Activated B cell treated with CpG ODN at 0.5 μM for 24 hours (primary cell): ENCODE measurements around the gene PCNX2. TPM values are rescaled to one million over a fixed set of nuclear protein-coding genes. Genes with fewer than 3 reads are reported as not detected.

Experiments used
- ATAC-seq: fragments of 200-7000 bp; cut with Tn5 transposase; one replicate; pipeline ENCODE4 v1.10.0; 2021; ENCODE audit warnings: low read depth, mild to moderate bottlenecking, moderate library complexity
- CTCF ChIA-PET: fragments of 350-600 bp; sonication (Branson Sonifier 250); formaldehyde crosslinking; loops from one replicate; lab custom pipeline; 2021; ENCODE audit warnings: antibody characterized with exemption; lab: Charles Lee
- POLR2A ChIA-PET: fragments of 350-600 bp; sonication (Branson Sonifier 250); formaldehyde crosslinking; loops from one replicate; lab custom pipeline; 2021; ENCODE audit warnings: antibody characterized with exemption; lab: Charles Lee
- DNase-seq: peaks from one replicate; pipeline ENCODE4 v3.0.0; 2022
- H3K27ac Mint-ChIP-seq: one replicate; pipeline ENCODE4 v1.8.0; 2020; ENCODE audit warnings: mixed read lengths
- H3K27me3 Mint-ChIP-seq: one replicate; pipeline ENCODE4 v1.8.0; 2021; ENCODE audit warnings: mixed read lengths
- H3K36me3 Mint-ChIP-seq: one replicate; pipeline ENCODE4 v1.8.0; 2021; ENCODE audit warnings: low read depth, mixed read lengths
- H3K4me1 Mint-ChIP-seq: one replicate; pipeline ENCODE4 v1.8.0; 2021; ENCODE audit warnings: mixed read lengths
- H3K4me3 Mint-ChIP-seq: one replicate; pipeline ENCODE4 v1.8.0; 2020; ENCODE audit warnings: mild to moderate bottlenecking, mixed read lengths
- H3K9me3 Mint-ChIP-seq: one replicate; pipeline ENCODE4 v1.8.0; 2020; ENCODE audit warnings: mixed read lengths
- CTCF ChIP-seq: fragments of 200-600 bp; IDR thresholded peaks from one replicate; pipeline ENCODE4 v1.8.0; 2022; ENCODE audit warnings: antibody characterized with exemption, mild to moderate bottlenecking
- intact Hi-C: fragments of 100-400 bp; cut with micrococcal nuclease; formaldehyde crosslinking; loops from one replicate; pipeline ENCODE4 v1.15.1; 2024
- total RNA-seq: library from RNA; stranded (reverse); gene quantifications from 2 replicates; pipeline ENCODE4 v1.2.3, GENCODE V29; 2022

Gene PCNX2
- total RNA-seq, 1 donor from 2014 or later = 20.4 TPM

GRCh38 chr1:233299450-233299849 lies 3.9 kb upstream of the PCNX2 start:
- DNase-seq (no peak), ATAC-seq (no peak)
- ChIA-PET POLR2A (no interaction called here), CTCF (no interaction called here)
- H3K9me3 Mint-ChIP-seq = no peaks in the 10 kb centered on the region
- TF ChIP-seq CTCF = no peak
- intact Hi-C loops = no loop called here
- peaks cover 14% of the 10 kb centered on the region for H3K27me3 Mint-ChIP-seq
- no peaks in the 10 kb centered on the region for H3K36me3 Mint-ChIP-seq
- H3K27ac Mint-ChIP-seq = no peak overlapping the region
- no peak overlapping the region for H3K4me3 Mint-ChIP-seq
- H3K4me1 Mint-ChIP-seq = peaks cover 14% of the 10 kb centered on the region

- ATAC-seq (no peak), DNase-seq (no peak)
- H3K36me3 Mint-ChIP-seq = no peaks in the 10 kb centered on the region
- peak overlapping the region; percentile 50 for H3K27ac Mint-ChIP-seq
- intact Hi-C loops = loop anchor here (1.0 kb wide), 2 partner anchors 31 to 346 kb away; partner anchors contain the start of genes MAP3K21 and NTPCR
- TF ChIP-seq CTCF = no peak
- ChIA-PET POLR2A (no interaction called here), CTCF (interaction anchor here (2.3 kb wide), 1 partner anchor 10 kb away, joined by 10 read pairs; no protein-coding TSS in a partner anchor)
- peaks cover 14% of the 10 kb centered on the region for H3K4me1 Mint-ChIP-seq
- H3K4me3 Mint-ChIP-seq = peak overlapping the region; percentile 84
- no peaks in the 10 kb centered on the region for H3K9me3 Mint-ChIP-seq
- H3K27me3 Mint-ChIP-seq = peaks cover 6% of the 10 kb centered on the region
These were observed 424 bp upstream of the PCNX2 start for GRCh38 chr1:233295975-233296322.

GRCh38 chr1:233294913-233295236 lies 650 bp downstream of the PCNX2 start:
- intact Hi-C loops = loop anchor here (1.0 kb wide), 2 partner anchors 32 to 345 kb away; partner anchors contain the start of genes MAP3K21 and NTPCR
- CTCF ChIA-PET = interaction anchor here (1.4 kb wide), 1 partner anchor 11 kb away, joined by 5 read pairs; no protein-coding TSS in a partner anchor
- Mint-ChIP-seq H3K9me3 (no peaks in the 10 kb centered on the region), H3K27me3 (no peaks in the 10 kb centered on the region), H3K27ac (peak overlapping the region; percentile 69), H3K36me3 (no peaks in the 10 kb centered on the region), H3K4me1 (peaks cover 14% of the 10 kb centered on the region), H3K4me3 (peak overlapping the region; percentile 84)
- POLR2A ChIA-PET = interaction anchor here (0.7 kb wide), 1 partner anchor 1079 kb away, joined by 3 read pairs; the partner anchor contains the start of gene COA6
- DNase-seq (no peak), ATAC-seq (peak; percentile 63)
- TF ChIP-seq CTCF = no peak

- CTCF ChIA-PET = interaction anchor here (1.4 kb wide), 1 partner anchor 12 kb away, joined by 5 read pairs; no protein-coding TSS in a partner anchor
- POLR2A ChIA-PET = no interaction called here
- no peak overlapping the region for H3K4me3 Mint-ChIP-seq
These were observed 1.7 kb downstream of the PCNX2 start for GRCh38 chr1:233293556-233294446.

More at GRCh38 chr1:233293556-233294446, 1.7 kb downstream of the PCNX2 start:
- intact Hi-C loops = no loop called here
- no peak for TF ChIP-seq CTCF
- H3K36me3 Mint-ChIP-seq = no peaks in the 10 kb centered on the region
- no peaks in the 10 kb centered on the region for H3K27me3 Mint-ChIP-seq
- DNase-seq (no peak), ATAC-seq (no peak)
- no peaks in the 10 kb centered on the region for H3K9me3 Mint-ChIP-seq
- H3K4me1 Mint-ChIP-seq = peaks cover 18% of the 10 kb centered on the region
- H3K27ac Mint-ChIP-seq = no peak overlapping the region
